ENCODE data around the gene ECPAS. TPM values are rescaled to one million over a fixed set of nuclear protein-coding genes. Genes with fewer than 3 reads are reported as not detected.
A peak's percentile ranks its signal among the peaks of the same experiment; 100 is the strongest.

ECPAS gene
- total RNA-seq, 1 experiment from 2014 or later: 106 TPM

DNA sequence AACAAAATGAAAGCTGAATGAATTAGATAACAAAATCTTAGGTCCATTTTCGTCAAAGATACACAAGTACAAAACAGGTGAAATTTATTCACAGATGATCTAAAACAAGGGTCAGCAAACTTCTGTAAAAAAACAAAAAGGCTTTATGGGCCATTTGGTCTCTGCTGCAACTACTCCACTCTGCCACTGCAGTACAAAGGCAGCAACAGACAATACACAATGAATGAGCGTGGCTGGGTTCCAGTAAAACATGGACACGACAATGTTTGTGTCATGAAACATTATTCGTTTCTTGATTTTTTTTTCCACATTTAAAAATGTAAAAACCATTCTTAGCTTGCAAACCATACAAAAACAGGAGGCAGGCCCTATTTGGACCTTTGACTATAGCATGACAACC is 71.9 kb downstream of the ECPAS start:
- no peaks in the 10 kb centered on the region for H3K79me1 ChIP-seq (ENCODE audit: insufficient read depth, low read depth, low read length, poor library complexity, severe bottlenecking)
- no peak overlapping the region for H2AFZ ChIP-seq (ENCODE audit: low read length)
- TF ChIP-seq CTCF (conservative IDR thresholded peaks at IDR 0.05): peak; percentile 17; the same call in 2 of the 3 replicates
- no peak overlapping the region for H3K9ac ChIP-seq (ENCODE audit: extremely low read depth, insufficient read length, low read length)
- no peak overlapping the region for H2BK5ac ChIP-seq (ENCODE audit: insufficient read length, low read length)
- no peak overlapping the region for H3K18ac ChIP-seq (ENCODE audit: insufficient read length, low read depth, low read length)
- H3K27me3 ChIP-seq (ENCODE audit: insufficient read depth, low read length): no peaks in the 10 kb centered on the region
- WGBS (ENCODE audit: extremely low coverage, insufficient read length, low lambda C conversion rate): no CpG with 5 or more reads among the region's 4 CpGs
- no peak overlapping the region for H3K27ac Mint-ChIP-seq
- no peaks in the 10 kb centered on the region for H3K9me3 ChIP-seq (ENCODE audit: control insufficient read depth, low read depth, low read length)
- no peak overlapping the region for H3K56ac ChIP-seq (ENCODE audit: insufficient read length, low read depth, low read length)
- H4K20me1 ChIP-seq (ENCODE audit: control insufficient read depth, insufficient read depth, insufficient read length): no peaks in the 10 kb centered on the region
- no peak overlapping the region for H3K4ac ChIP-seq (ENCODE audit: low read depth, low read length)
- H3K27me3 Mint-ChIP-seq (ENCODE audit: low read depth): no peaks in the 10 kb centered on the region
- H4K8ac ChIP-seq (replicated peaks; ENCODE audit: insufficient read length, low read depth, low read length): no peak overlapping the region
- no peak overlapping the region for H3K4me3 Mint-ChIP-seq
- 0 out of 2 replicates have a peak, but pooled peaks cover 5% of the 10 kb centered on the region for H3K4me1 ChIP-seq (ENCODE audit: insufficient read depth, low read length)
- H3K4me2 ChIP-seq (ENCODE audit: insufficient read depth, insufficient read length, low read length): no peak overlapping the region
- H3K23me2 ChIP-seq (ENCODE audit: insufficient read length, low read depth, low read length, poor library complexity, severe bottlenecking): no peaks in the 10 kb centered on the region
- DNase-seq: no peak
- no peak overlapping the region for H2BK20ac ChIP-seq (ENCODE audit: low read depth, low read length, poor library complexity, severe bottlenecking)
- no peak overlapping the region for H4K91ac ChIP-seq (ENCODE audit: insufficient read length, low read depth, low read length)
- no peak overlapping the region for H2BK12ac ChIP-seq (ENCODE audit: insufficient read length, low read depth, low read length)
- H3K23ac ChIP-seq (ENCODE audit: insufficient read length, low read depth, low read length): no peak overlapping the region
- no peak overlapping the region for H3K14ac ChIP-seq (ENCODE audit: insufficient read depth, low read length)
- H3K27ac ChIP-seq (ENCODE audit: insufficient read length, low read depth, low read length): no peak overlapping the region
- H2AK5ac ChIP-seq (ENCODE audit: insufficient read length, low read length): no peak overlapping the region
- H4K5ac ChIP-seq (ENCODE audit: insufficient read length, low read depth, low read length): no peak overlapping the region
- peaks cover 8 to 14% of the 10 kb centered on the region in 2 experiments for H3K4me1 Mint-ChIP-seq
- no peak overlapping the region for H2BK120ac ChIP-seq (ENCODE audit: low read depth, low read length, poor library complexity, severe bottlenecking)
- peaks cover 55 to 89% (median 81%) of the 10 kb centered on the region in 3 experiments for H3K36me3 Mint-ChIP-seq (ENCODE audit: insufficient read depth in 1 of 3, low read depth in 3 of 3)
- H3K9me3 Mint-ChIP-seq: peaks cover 0 to 3% of the 10 kb centered on the region in 2 experiments; a peak in 2 of 5 replicates
- H3T11ph ChIP-seq (ENCODE audit: low read length): no peak overlapping the region
- no peak overlapping the region for H2BK15ac ChIP-seq (ENCODE audit: low read depth, low read length)
- no peaks in the 10 kb centered on the region for H3K79me2 ChIP-seq (ENCODE audit: insufficient read depth, low read length)
